HG02642 (cell line): ENCODE measurements around the gene LINGO4.

ENCODE experiments used
- ATAC-seq: cut with Tn5 transposase; IDR thresholded peaks from one replicate; pipeline ENCODE4 v1.9.1; 2021; ENCODE audit warnings: mild to moderate bottlenecking; ENCODE audit not compliant: unreplicated experiment, poor library complexity

LINGO4 gene

DNA sequence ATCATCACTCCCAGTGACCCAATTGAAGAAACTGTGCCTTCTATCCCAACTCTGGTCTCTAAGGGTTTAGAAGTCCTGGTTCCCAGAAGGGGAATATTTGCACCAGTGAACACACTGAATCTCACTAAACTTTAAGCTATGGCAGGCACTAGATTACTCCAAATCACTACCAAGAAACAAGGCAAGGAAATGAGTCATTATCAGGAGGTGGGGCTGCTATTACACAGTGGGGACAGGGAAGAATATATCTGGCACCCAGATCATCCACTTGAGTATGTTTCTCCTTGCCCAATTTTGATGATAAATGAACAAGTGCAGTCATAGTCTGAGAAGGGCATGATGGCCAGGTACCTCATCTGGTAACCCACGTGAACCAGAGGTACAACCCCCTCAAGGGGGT, 48.9 kb downstream of the LINGO4 start:
- ATAC-seq: no peak
